Hippocampal formation (tissue), 2 donors: ENCODE results near the gene ZNF358.

Source experiments
- DNase-seq, 2 donors: peaks; one replicate each; lab custom pipeline; 2025; lab: John Stamatoyannopoulos, UW

ZNF358 gene

DNA sequence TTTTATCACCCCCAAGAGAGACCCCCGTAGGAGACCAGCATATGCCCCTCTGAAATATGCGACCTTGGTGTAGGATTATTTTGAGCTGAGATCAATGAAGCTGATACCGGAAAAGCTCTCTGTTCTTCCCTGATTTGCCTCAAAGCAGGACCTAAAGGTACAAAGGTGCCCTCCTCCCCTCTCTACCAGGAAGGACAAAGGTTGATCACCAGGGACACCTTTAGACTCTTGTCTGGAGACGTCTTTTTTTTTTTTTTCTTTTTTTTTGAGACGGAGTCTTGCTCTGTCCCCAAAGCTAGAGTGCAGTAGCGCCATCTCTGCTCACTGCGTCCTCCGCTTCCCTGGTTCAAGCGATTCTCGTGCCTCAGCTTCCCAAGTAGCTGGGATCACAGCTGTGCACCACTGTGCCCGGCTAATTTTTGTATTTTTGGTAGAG, 26.3 kb upstream of the ZNF358 start:
- DNase-seq: no peak

DNA sequence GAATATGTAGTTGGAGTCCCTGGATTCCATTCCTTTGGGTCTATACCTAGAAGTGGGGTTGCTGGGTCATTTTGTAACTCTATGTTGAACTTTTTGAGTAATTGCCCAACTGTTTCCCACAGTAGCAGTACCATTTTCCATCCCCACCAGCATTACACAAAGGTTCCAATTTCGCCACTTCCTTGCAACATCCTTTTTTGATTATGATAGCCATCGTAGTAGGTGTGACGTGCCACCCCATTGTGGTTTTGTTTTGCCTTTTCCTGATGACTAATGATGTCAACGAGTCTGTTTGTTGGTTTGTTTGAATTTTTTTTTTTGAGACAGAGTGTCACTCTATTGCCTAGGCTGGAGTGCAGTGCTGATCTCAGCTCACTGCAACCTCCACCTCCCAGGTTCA, 23.8 kb upstream of the ZNF358 start:
- DNase-seq: no peak

GRCh38 chr19:7492558-7492957, 23.3 kb upstream of the ZNF358 start:
- DNase-seq: no peak

DNA sequence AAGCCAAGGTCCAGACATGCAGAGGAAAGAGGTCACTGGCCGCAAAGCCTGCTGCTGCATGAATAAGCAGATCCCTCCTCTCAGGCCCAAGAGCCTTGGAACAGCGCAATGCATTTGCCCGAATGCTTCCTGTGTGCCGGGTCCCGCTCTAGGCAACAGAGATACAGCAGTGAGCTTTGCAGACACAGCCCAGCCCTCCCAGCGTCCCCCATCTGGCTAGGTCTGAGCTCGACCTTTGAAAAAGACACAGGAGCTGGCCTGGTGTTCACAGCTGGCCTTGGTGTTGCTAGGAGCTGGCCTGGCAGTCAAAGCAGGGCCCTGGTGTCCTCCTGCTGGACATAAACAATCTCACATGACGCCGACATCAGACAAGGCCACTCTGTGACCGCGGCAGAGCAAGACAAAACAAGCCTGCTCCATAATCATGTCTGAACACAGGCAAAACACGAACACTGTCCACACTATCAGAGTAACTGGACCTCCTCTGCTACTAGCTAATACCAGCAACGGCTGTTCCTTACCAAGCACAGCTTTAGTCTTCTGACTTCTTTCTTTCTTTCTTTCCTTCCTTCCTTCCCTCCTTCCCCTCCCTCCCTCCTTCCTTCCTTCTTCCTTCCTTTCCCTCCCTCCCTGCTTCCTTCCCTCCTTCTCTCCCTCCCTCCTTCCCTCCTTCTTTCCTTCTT, 21.3 kb upstream of the ZNF358 start:
- peak; percentile 87 to 90 for DNase-seq

DNA sequence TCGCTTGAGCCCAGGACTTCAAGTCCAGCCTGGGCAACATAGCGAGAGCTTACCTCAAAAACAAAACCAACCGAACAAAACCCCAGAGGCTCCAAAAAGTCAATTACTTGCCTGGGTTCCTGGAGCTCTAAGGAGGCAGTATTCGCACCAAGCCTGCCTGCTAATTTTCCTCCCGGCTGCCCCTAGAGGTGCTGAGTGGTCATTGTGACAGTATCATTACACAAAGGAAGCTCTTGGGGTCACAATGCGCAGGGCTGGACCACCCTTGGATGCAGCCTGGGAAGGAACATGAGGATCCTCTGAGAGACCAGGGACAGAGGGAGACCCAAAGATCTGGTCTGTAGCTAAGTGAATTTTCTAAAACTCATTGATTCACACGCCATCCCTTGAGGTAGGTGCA, 18.6 kb upstream of the ZNF358 start:
- DNase-seq: no peak

DNA sequence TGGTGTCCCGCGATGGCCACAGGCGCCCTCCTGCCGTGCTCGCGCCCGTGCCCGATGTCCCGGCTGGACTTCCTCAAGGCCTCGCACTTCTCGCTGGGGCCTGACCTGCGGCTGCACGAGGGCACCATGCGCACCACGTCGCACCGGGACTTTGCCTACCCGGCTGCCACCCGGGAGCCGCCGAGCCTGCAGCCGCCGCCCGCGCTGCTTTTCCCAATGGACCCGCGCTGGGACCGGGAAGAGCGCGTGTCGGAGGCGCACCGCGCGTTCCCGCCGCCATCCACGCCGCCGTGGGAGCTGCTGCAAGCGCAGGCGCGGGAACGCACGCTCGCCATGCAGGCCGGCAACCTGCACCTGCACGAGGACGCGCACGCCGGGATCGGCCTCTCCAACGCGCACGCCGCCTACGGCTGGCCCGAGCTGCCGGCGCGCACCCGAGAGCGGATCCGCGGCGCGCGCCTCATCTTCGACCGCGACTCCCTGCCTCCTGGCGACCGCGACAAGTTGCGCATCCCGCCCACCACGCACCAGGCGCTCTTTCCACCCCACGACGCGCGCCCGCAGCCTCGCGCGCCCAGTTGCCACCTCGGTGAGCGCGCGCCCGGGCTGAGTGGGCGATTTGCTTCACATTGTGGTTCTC, 15.0 kb upstream of the ZNF358 start:
- peak; percentile 75 to 78 for DNase-seq

GRCh38 chr19:7502552-7502951, 13.4 kb upstream of the ZNF358 start:
- DNase-seq: no peak

DNA sequence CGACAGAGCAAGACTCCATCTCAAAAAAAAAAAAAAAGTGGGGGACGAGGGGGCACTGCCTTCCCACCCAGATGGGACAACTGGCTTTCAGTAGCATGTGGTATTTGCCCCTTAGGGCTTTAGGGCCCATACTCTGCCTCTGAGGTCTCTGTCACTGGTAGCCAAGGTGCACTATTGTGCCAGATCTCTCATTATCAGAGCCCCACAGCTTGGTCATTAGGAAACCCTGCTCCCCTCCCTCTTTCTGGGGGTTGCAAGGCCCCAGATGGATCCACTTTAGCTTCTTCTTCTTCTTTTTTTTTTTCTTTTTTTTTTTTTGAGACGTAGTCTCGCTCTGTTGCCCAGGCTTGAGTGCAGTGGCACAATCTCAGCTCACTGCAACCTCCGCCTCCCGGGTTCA, 11.2 kb upstream of the ZNF358 start:
- no peak for DNase-seq

- DNase-seq: no peak
Measured at GRCh38 chr19:7505288-7505681, 10.6 kb upstream of the ZNF358 start.

DNA sequence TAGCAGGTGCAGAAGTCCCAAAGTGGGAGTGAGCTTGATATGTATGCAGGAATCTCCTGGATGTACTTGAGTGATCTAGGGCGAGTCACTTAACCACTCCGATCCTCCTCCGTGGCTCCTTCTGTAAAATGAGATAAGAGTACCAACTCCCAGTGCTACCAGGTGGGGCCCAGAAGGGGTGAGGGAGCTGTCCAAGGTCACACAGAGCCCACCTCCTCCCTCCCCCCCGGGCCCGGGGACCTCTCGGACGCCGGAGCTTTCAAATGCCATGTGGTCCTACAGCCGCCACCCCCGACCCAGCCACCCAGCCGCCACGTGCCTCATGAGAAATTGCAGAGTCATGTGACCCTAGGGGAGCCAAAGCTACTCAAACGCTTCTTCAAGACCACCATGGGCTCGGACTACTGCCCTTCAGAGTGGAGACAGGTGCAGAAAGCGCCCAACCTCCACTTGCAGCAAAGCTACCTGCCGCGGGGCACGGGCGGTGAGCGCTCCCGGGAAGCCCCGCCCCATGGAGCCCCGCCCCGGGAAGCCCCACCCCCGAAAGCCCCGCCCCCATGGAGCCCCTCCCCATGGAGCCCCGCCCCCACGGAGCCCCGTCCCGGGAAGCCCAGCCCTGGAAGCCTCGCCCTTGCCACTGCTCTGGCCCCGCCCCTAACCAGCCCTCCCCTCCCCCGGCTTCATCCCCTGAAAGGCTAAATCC, 10.1 kb upstream of the ZNF358 start:
- DNase-seq: peak in 1 of 2 donors; percentile 33

GRCh38 chr19:7506385-7507328, 9.2 kb upstream of the ZNF358 start:
- peak in 1 of 2 donors; percentile 33 for DNase-seq

DNA sequence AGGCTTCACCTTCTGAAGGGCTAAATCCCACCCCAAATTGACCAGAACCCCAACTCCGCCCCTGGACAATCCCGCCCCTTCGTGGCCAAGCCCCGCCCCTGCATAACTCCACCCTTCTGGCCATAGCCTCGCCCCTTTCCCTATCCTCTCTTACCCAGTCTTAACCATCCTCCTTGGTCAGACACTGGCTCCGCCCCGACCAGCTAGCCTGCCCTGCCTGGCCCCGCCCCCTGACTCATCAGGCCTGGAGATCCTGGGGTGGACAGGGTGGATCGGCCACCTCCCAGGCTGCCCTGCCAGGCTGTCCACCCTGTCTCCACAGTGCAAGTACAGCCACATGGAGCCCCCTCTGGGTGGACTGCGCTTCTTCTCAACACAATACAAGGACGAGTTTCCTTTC, 8.0 kb upstream of the ZNF358 start:
- DNase-seq: peak in 1 of 2 donors; percentile 9

DNA sequence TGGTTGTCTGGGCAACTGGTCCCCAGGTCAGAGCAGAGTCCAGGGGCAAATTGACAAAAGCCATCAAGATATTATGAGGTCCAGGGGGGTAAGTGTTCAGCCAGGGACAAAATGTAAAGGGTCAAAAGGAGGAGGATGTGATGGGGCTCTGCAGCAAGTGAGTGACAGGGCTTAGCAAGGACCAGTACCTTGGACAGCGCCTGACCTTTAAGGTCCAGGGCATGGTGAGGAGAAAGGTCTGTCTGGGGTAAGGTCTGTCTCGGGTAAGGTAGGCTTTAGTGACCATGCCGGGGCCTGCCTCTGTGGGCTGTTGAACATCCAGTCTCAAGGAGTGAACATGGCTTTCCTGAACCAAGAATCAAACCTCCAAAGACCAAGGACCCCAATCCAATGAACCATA, 6.3 kb upstream of the ZNF358 start:
- DNase-seq: no peak

DNA sequence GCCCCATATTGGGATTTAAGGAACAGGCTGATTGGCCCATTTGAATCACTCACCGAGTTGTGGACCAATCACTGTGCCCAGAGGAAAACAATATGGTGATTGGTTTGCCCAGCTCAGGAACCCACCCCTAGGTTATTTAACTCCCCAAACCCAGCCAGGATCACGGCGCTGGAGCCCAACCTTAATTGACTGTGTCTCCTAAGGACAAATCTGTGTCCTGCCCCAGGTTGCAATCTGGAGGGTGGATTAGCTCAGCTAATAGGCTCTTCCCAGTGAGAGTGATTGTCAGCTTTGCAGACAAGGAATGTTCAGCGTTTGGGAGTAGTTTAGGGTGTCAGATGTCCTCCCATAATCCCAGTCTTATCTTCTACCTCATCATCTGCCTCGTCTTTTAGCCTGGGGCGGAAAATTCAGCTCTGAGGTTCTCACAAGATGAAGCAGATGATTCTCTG, 3.5 kb upstream of the ZNF358 start:
- DNase-seq: no peak

GRCh38 chr19:7513809-7514642, 1.9 kb upstream of the ZNF358 start:
- DNase-seq: no peak

DNA sequence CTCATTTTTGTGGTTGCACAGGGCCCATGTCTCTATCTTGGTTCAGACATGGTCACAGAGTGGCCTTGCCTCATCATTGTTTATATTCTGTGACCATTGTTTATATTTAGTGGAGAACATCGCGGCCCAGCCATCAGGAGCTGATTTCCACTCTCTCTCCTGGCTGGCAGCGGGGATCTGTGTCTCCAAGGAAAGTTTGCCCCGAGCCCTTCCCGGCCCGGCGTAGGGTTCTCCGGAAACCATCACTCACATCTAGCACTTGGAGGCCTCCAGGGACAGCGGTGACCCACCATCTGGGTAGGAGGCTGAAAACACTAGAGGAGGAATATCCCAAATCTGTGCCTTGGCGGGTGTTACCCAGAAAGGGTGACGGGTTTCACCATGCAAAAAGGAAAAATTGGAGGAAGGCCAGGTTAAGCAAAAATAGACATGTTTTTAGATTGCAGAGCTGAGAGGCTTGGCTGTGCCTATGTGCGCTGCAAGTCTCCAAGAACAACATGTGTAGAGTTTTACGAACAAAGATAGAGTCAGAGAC, 726 bp upstream of the ZNF358 start:
- DNase-seq: no peak

DNA sequence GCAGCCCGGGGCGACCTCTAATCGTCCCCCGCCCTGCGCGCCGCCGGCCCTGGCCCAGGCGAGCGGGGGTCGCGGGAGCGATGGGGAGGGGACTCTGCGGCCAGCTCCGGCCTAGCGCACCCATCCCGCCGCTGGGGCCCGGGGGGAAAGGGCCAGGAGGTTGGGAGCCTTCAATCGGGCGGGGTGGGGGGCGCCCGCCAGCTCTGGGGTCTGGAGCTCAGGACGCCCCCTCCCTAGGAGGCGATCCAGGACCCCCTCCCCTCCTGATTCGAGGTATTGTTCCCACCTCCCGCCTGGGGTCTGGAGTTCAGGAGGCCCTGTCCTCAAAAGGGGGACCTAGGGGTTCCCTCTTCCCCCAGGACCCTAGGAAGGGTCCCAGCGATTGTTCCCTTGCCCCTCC, 430 bp downstream of the ZNF358 start:
- DNase-seq: no peak

GRCh38 chr19:7516878-7517277, 975 bp downstream of the ZNF358 start:
- no peak for DNase-seq

DNA sequence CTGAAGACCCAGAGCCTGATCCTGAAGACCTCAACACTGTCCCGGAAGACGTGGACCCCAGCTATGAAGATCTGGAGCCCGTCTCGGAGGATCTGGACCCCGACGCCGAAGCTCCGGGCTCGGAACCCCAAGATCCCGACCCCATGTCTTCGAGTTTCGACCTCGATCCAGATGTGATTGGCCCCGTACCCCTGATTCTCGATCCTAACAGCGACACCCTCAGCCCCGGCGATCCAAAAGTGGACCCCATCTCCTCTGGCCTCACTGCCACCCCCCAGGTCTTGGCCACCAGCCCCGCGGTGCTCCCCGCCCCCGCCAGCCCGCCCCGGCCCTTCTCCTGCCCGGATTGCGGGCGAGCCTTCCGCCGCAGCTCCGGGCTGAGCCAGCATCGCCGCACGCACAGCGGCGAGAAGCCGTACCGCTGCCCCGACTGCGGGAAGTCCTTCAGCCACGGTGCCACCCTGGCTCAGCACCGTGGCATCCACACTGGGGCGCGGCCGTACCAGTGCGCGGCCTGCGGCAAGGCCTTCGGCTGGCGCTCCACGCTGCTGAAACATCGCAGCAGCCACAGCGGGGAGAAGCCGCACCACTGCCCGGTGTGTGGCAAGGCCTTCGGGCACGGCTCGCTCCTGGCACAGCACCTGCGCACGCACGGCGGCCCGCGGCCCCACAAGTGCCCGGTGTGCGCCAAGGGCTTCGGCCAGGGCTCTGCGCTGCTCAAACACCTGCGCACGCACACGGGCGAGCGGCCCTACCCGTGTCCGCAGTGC, 3.6 kb downstream of the ZNF358 start:
- no peak for DNase-seq
